ENCODE results near the gene SLC12A9. TPM values are rescaled to one million over a fixed set of nuclear protein-coding genes. Genes with fewer than 3 reads are reported as not detected.

SLC12A9 gene
- total and polyA plus RNA-seq, 2 of the 8 experiments (the other 6 are each of a cell fraction or from before 2014, with no cell fraction given): 31.4 to 40.1 TPM

GRCh38 chr7:100895701-100895955, 43.1 kb downstream of the SLC12A9 start, which contains the start of gene ACHE:
Gene ACHE, minus strand, starts transcription at chr7:100895888. Its CDS starts 1,656 bp downstream, at chr7:100894232.
- Histone ChIP-seq H3K4me1 (replicated peaks in 1 of 4; ENCODE audit: control insufficient read depth in 3 of 4, insufficient read depth in 4 of 4, low read length in 3 of 4) (peaks cover 0 to 10% (median 6%) of the 10 kb centered on the region in 4 experiments; a peak in 6 of 7 replicates), H3K23me2 (ENCODE audit: low read depth, low read length) (peaks cover 6% of the 10 kb centered on the region; the same call in 1 of the 2 replicates), H3K9ac (replicated peaks in 1 of 4; ENCODE audit: extremely low read depth in 1 of 4, low read depth in 3 of 4, low read length in 3 of 4) (no peak within 1 kb of the TSS), H4K20me1 (replicated peaks in 1 of 2; ENCODE audit: control insufficient read depth in 1 of 2, insufficient read depth in 2 of 2, low read length in 2 of 2) (peaks cover 0 to 5% of the 10 kb centered on the region in 2 experiments), H3K79me2 (ENCODE audit: control insufficient read depth in 1 of 2, insufficient read depth in 2 of 2, low read length in 2 of 2) (no peaks in the 10 kb centered on the region), H4K91ac (replicated peaks; ENCODE audit: insufficient read length, low read length) (peak within 1 kb of the TSS; percentile 55), H2BK20ac (ENCODE audit: low read length) (no peak within 1 kb of the TSS), H3K79me1 (ENCODE audit: low read depth, low read length) (no peaks in the 10 kb centered on the region), H3K18ac (ENCODE audit: extremely low read depth, low read length) (peak within 1 kb of the TSS; percentile 11), H3K9me3 (ENCODE audit: insufficient read depth in 2 of 2, low read depth in 1 of 2, low read length in 1 of 2) (no peaks in the 10 kb centered on the region), H3K27ac (ENCODE audit: low read depth, low read length) (no peak within 1 kb of the TSS), H2BK120ac (replicated peaks; ENCODE audit: low read depth, low read length) (no peak within 1 kb of the TSS), H2AFZ (ENCODE audit: low read length) (no peak within 1 kb of the TSS), H3K36me3 (ENCODE audit: control insufficient read depth in 2 of 4, insufficient read depth in 4 of 4, low read length in 3 of 4) (no peaks in the 10 kb centered on the region), H3K27me3 (replicated peaks in 1 of 4; ENCODE audit: control insufficient read depth in 3 of 4, extremely low read depth in 1 of 4, insufficient read depth in 3 of 4, low read length in 3 of 4) (peaks cover 15 to 35% (median 19%) of the 10 kb centered on the region in 4 experiments), H3K56ac (replicated peaks; ENCODE audit: insufficient read length, low read depth, low read length) (no peak within 1 kb of the TSS), H3K23ac (ENCODE audit: insufficient read length) (no peak within 1 kb of the TSS), H3K4ac (replicated peaks; ENCODE audit: insufficient read length, low read depth, low read length) (peak within 1 kb of the TSS; percentile 65), H3K4me2 (ENCODE audit: insufficient read depth in 1 of 2, low read depth in 2 of 2, low read length in 2 of 2) (peak within 1 kb of the TSS; percentile 74 to 78), H2AK5ac (ENCODE audit: low read depth, low read length) (no peak within 1 kb of the TSS), H4K5ac (ENCODE audit: insufficient read length, low read depth, low read length) (no peak within 1 kb of the TSS), H2BK15ac (ENCODE audit: low read length) (peak within 1 kb of the TSS; percentile 75; the same call in 1 of the 2 replicates), H3K4me3 (ENCODE audit: extremely low read depth in 1 of 4, insufficient read depth in 2 of 4, low read depth in 3 of 4, low read length in 4 of 4) (peak within 1 kb of the TSS; percentile 10 to 73 (median 42)), H2BK12ac (ENCODE audit: low read depth, low read length) (peak within 1 kb of the TSS; percentile 9; the same call in 1 of the 2 replicates), H3K14ac (ENCODE audit: insufficient read length) (no peak within 1 kb of the TSS), H2BK5ac (ENCODE audit: low read depth, low read length) (no peak within 1 kb of the TSS), H4K8ac (ENCODE audit: extremely low read depth, insufficient read depth, low read length) (no peak within 1 kb of the TSS)
- CTCF ChIA-PET (ENCODE audit: partially characterized antibody): interaction anchor here (0.6 to 2.5 kb wide), 8 partner anchors 55 to 264 kb away, joined by 3 to 17 read pairs (median 6); partner anchors contain the start of genes MUC3A and TRIM56
- 2% methylated on average over 12 of the region's 32 CpGs; no CpG with 5 or more reads in 1 of the 2 experiments for WGBS, 2 experiments (ENCODE audit: extremely low coverage in 1 of 2, insufficient coverage in 1 of 2, insufficient read length in 1 of 2, insufficient replicate concordance in 2 of 2, low coverage in 1 of 2, low lambda C conversion rate in 2 of 2, missing lambda C conversion rate in 1 of 2)
- TF ChIP-seq EZH2 (IDR thresholded peaks at IDR 0.05; ENCODE audit: low read depth, low read length, severe bottlenecking) (peak; percentile 65), E2F6 (IDR thresholded peaks at IDR 0.05) (no peak), MAFK (IDR thresholded peaks at IDR 0.05; ENCODE audit: low read depth, low read length) (no peak), SP1 (IDR thresholded peaks at IDR 0.05; ENCODE audit: low read depth, low read length) (no peak)
- FAIRE-seq: no peak
- DNase-seq (ENCODE audit: low read depth in 1 of 2, low spot score in 2 of 2): no peak
- POLR2A ChIA-PET (ENCODE audit: partially characterized antibody): interaction anchor here (0.5 to 1.8 kb wide), 6 partner anchors 14 to 403 kb away, joined by 3 to 5 read pairs (median 4); no protein-coding TSS in a partner anchor
